Right cardiac atrium (tissue), 5 donors: ENCODE measurements around the gene AADACL3. TPM values are rescaled to one million over a fixed set of nuclear protein-coding genes. Genes with fewer than 3 reads are reported as not detected.
"Not testable (repeated sequence)": the region's sequence is repeated elsewhere in the genome, so short reads cannot be mapped to it uniquely, and the experiment has no call there.

Experiments
- ATAC-seq, 2 donors: fragments of 200-7000 bp; cut with Tn5 transposase; one replicate each; pipeline versions ENCODE4 v1.8.0 to v1.9.1; 2020; ENCODE audit warnings: moderate library complexity in 2 of 2, mild to moderate bottlenecking in 1 of 2
- DNase-seq, 3 donors: peaks; one replicate each; pipeline ENCODE4 v3.0.0-alpha.2; 2020
- H3K27ac ChIP-seq: one replicate; pipeline ENCODE4 v1.5.1; 2013; ENCODE audit warnings: mild to moderate bottlenecking, low read length, control low read depth, moderate library complexity
- H3K27me3 ChIP-seq: one replicate; pipeline ENCODE4 v1.6.1; 2013; ENCODE audit not compliant: control insufficient read depth, insufficient read depth
- H3K4me1 ChIP-seq: one replicate; pipeline ENCODE4 v1.6.1; 2013; ENCODE audit warnings: low read length; ENCODE audit not compliant: control insufficient read depth, insufficient read depth
- H3K4me3 ChIP-seq: one replicate; pipeline ENCODE4 v1.5.1; 2013; ENCODE audit warnings: low read length, control low read depth
- H3K9me3 ChIP-seq: one replicate; pipeline ENCODE4 v1.6.1; 2013; ENCODE audit warnings: low read length; ENCODE audit not compliant: control insufficient read depth
- WGBS: extraction: QIAGEN DNeasy Blood & Tissue Kit; methylation state at CpG from one replicate; pipeline ENCODE4 v1.1.7; 2013; 5-methylcytosine and 5-hydroxymethylcytosine counted together
- intact Hi-C, 4 donors: fragments of 100-400 bp; cut with DNase I; formaldehyde crosslinking; loops; one replicate each; pipeline versions ENCODE4 v1.11.0 to v1.14.0; 2022 to 2023
- polyA plus RNA-seq: library from polyadenylated mRNA; stranded (reverse); fragments of 200-250 nt; gene quantifications from one replicate; pipeline ENCODE4 v1.2.3, GENCODE V29; 2013
- total RNA-seq, 4 donors: library from RNA; stranded (reverse); fragmentation: NEBNext Ultra II Directional; extraction: Animal tissue kit (Norgen Biotek cat#: 25700); gene quantifications; one replicate each; pipeline ENCODE4 v1.2.1, GENCODE V29; 2021
- donor health status: healthy with polysubstance abuse.
- donor health status: DM: no; HTN: yes; CAD: no.
- donor health status: DM: no; HTN: no; CAD: no.
- donor health status: DM: no; HTN: yes; CAD: no; lungs with severe emphysema.
- donor health status: DM: yes; HTN: yes; CAD: no.

AADACL3 gene
- total and polyA plus RNA-seq, 5 donors, result not detected

DNA sequence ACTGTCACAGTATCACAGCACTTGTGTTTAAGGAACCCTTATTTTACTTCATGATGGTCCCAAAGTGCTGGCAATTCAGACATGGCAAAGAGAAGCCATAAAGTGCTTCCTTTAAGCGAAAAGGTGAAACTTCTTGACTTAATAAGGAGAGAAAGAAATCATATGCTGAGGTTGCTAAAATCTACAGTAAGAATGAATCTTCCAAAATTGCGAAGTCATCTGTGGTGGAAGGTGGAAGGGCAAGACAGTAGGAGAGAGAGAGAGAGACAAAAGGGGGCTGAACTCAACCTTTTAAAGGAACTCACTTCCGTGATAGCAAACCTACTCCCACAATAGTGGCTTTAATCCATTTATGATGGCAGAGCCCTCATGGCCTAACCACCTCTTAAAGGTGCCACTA, 19.3 kb upstream of the AADACL3 start:
- no peaks in the 10 kb centered on the region for H3K27me3 ChIP-seq
- H3K4me3 ChIP-seq, result no peak overlapping the region
- H3K9me3 ChIP-seq, result no peaks in the 10 kb centered on the region
- no peak for DNase-seq
- intact Hi-C loops, result no loop called here
- no peaks in the 10 kb centered on the region for H3K4me1 ChIP-seq
- WGBS, result 82% methylated on average over 3 of the region's 3 CpGs
- no peak for ATAC-seq
- H3K27ac ChIP-seq, result no peak overlapping the region

DNA sequence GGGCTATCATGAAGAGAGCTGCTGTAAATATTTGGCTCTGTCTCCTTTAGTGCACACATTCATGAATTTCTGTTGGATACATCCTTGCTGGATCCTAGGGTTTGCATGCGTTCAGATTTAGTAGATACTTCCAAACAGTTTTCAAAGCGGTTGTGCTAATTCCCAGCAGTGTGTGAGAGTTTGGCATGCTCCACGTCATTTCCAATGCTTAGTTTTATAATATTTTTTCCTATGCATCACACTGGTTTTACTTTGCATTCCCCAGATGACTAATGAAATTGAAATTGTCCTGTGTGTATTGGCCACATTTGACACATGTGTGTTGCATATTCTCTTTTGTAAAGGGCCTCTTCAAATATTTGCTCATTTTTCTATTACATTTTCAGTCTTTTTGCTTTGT, 18.5 kb upstream of the AADACL3 start:
- ATAC-seq, result no peak
- intact Hi-C loops, result no loop called here

DNA sequence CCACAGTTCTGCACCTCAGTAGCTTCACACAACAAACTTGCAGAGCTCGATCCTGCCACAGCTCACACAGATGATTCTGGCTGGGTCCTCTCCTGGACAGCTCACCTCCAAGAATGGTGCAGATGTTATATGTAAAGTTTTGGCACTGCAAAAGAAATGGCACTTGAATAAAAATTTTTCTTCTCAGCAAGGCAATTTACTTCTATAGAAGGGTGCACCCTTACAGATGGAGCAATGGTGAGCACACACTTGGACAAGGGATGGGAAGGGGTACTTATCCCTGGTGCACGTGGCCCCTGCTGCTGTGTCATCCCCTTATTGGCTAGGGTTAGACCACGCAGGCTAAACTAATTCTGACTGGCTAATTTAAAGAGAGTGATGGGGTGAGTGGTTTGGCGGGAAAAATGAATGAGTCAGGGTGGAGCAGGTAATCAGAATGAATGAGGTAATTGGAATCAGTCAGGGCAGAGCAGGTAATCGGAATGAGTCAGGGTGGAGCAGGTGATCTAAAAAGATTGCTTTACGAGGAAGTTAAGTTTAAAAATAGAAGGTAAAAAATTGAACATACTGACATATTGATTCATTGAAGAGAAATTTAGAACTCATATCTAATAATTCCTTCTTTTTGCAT, 12.0 kb upstream of the AADACL3 start:
- no peak overlapping the region for H3K27ac ChIP-seq
- no peaks in the 10 kb centered on the region for H3K4me1 ChIP-seq
- intact Hi-C loops, result no loop called here
- 70% methylated on average over 6 of the region's 6 CpGs for WGBS
- H3K27me3 ChIP-seq, result no peaks in the 10 kb centered on the region
- H3K9me3 ChIP-seq, result no peaks in the 10 kb centered on the region
- ATAC-seq (no peak), DNase-seq (no peak)
- no peak overlapping the region for H3K4me3 ChIP-seq

More for the DNA sequence above, 18.5 kb upstream of the AADACL3 start:
- H3K4me3 ChIP-seq, result no peak overlapping the region
- WGBS, result 83% methylated on average over 3 of the region's 3 CpGs
- H3K4me1 ChIP-seq, result no peaks in the 10 kb centered on the region
- no peaks in the 10 kb centered on the region for H3K27me3 ChIP-seq
- no peak for DNase-seq
- H3K27ac ChIP-seq, result no peak overlapping the region
- no peaks in the 10 kb centered on the region for H3K9me3 ChIP-seq

DNA sequence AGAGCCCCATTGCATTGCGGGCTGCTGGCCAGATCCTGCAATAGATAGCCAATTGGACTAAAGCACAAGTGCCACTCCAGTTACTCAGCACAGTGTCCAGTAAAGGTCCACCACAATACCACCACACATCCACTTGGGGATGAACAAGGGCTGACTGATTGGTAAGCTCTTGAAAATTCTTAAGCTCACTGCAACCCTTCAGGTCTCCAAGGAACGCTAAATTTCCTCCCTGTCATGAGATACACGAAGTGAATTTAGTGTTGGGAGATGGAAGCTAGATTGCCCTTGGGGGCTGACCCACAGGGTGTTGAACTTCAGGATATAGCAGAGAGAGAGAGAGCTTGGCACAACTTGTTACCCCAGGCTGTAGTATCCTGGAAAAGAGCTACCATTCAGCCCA, 9.8 kb upstream of the AADACL3 start:
- Histone ChIP-seq H3K4me3 (no peak overlapping the region), H3K27me3 (no peaks in the 10 kb centered on the region), H3K27ac (no peak overlapping the region), H3K9me3 (no peaks in the 10 kb centered on the region), H3K4me1 (no peaks in the 10 kb centered on the region)
- intact Hi-C loops, result no loop called here
- ATAC-seq (no peak), DNase-seq (no peak)
- WGBS, result 75% methylated on average over 3 of the region's 3 CpGs

DNA sequence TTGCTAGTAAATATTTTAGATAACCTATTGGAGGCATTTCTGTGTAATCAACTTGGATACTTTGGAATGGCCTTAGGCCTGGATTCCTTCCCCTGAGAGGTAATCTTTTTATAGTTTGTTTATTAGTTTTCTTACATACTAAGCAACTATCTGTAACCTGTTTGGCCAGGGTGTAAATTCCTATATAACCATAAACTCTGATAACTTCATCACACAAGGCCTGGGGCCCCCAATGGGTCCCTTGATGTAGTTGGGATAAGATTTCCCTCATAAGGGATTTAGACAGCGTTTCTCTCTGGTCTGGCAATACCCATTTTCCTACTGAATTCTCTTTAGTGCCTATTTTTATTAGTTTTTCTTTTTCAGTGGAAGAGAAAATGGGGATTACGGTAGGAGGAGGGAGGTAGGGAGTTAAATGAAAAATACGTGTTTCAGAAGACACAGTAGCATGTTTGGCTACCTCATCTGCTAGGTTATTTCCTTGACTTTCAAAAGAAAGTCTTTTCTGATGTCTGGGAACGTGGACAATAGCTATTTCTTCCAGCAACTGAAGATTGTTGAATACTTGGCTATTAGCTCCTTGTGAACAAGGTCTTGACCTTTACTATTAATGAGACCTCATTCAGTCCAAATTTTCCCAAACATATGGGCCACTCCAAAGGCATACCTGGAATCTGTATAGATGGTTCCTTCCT, 7.4 kb upstream of the AADACL3 start:
- H3K27me3 ChIP-seq, result no peaks in the 10 kb centered on the region
- no peaks in the 10 kb centered on the region for H3K9me3 ChIP-seq
- DNase-seq (no peak), ATAC-seq (no peak)
- whole genome bisulfite sequencing, result 69% methylated on average over 4 of the region's 4 CpGs
- no peaks in the 10 kb centered on the region for H3K4me1 ChIP-seq
- H3K27ac ChIP-seq, result no peak overlapping the region
- intact Hi-C loops, result no loop called here
- H3K4me3 ChIP-seq, result no peak overlapping the region

DNA sequence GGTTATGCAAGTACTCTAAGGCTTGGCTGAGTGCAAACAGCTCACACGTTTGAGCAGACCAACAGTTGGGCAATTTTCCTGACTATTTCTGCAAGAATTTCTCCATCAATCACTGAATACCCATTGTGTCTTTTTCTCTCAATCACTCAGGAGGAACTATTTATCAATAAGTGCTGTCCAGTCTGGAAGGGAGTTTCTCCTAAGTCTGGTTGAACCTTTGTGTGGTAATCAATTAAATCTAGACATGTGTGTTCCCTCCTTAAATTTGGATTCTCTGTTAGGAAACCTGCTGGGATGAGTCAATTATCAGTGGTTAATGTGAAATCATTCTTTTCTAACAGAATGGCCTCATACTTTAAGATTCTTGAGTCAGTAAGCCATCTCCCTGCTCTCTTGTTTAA, 6.8 kb upstream of the AADACL3 start:
- 24% methylated on average over 1 of the region's 1 CpG for WGBS
- DNase-seq (no peak), ATAC-seq (no peak)
- H3K27me3 ChIP-seq, result no peaks in the 10 kb centered on the region
- H3K27ac ChIP-seq, result no peak overlapping the region
- no peaks in the 10 kb centered on the region for H3K4me1 ChIP-seq
- H3K4me3 ChIP-seq, result no peak overlapping the region
- intact Hi-C loops, result no loop called here
- no peaks in the 10 kb centered on the region for H3K9me3 ChIP-seq

DNA sequence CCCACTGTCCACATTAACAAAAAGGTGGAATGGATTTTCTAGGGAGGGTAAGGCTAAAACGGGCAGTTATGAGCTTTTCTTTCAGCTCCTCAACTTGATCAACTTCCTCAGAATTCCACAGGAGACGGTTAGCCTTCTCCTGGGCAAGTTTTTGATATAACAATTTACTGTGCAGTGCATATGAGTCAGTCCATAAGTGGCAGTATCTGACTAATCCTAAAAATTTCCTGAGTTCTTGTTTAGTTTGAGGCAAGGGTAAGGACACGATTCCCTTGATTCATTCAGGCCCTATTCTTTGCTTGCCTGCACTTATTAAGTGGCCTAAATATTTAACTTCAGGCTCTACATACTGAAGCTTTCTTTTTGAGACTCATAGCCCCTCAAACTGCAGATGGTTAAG, 6.2 kb upstream of the AADACL3 start:
- ATAC-seq, result no peak
- Histone ChIP-seq H3K4me3 (no peak overlapping the region), H3K27me3 (no peaks in the 10 kb centered on the region), H3K4me1 (no peaks in the 10 kb centered on the region), H3K27ac (no peak overlapping the region), H3K9me3 (no peaks in the 10 kb centered on the region)
- intact Hi-C loops, result no loop called here
- WGBS, result 69% methylated on average over 3 of the region's 3 CpGs
- no peak for DNase-seq

DNA sequence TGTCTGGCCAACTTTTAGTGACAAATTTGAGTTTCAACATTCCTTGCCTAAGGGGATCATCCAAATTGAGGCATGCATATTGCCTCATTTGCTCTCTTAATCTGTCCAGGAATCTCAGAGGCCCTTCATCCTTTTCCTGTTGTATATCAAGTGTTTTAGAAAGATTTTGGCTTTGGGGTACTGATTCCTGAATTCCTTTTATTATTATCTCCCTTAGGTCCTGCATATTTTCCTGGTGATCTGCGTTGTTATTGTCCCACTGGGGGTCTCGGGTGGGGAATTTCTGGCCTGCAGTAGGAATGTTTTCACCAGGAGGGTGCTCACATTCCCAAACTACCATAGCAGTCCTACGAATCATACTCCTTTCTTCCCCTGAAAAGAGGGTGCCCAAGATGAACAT, 4.4 kb upstream of the AADACL3 start:
- WGBS, result 51% methylated on average over 3 of the region's 3 CpGs
- H3K4me3 ChIP-seq, result no peak overlapping the region
- DNase-seq, result no peak
- intact Hi-C loops, result no loop called here
- H3K4me1 ChIP-seq, result no peaks in the 10 kb centered on the region
- ATAC-seq, result no peak
- H3K27ac ChIP-seq, result no peak overlapping the region
- H3K27me3 ChIP-seq, result no peaks in the 10 kb centered on the region
- no peaks in the 10 kb centered on the region for H3K9me3 ChIP-seq

DNA sequence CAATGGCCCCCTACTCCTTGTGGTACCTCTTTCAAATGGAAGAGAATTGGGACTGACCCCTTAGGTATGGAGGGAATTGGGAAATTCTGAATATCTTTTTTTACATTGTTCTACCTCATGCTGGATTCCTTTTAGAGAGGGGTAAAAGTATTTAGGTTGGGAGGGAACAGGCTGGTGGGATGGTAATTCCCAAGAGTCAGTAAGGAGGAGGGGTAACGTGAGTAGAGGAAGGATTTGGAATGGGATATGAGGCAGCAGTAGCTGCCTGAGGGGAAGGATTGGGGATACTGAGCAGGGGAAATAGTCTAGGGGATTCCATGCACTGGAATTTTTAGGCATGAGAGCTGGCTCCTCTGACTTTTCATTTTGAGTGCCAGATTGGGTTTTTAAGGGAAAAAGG, 3.8 kb upstream of the AADACL3 start:
- no peaks in the 10 kb centered on the region for H3K27me3 ChIP-seq
- 50% methylated on average over 1 of the region's 1 CpG for WGBS

DNA sequence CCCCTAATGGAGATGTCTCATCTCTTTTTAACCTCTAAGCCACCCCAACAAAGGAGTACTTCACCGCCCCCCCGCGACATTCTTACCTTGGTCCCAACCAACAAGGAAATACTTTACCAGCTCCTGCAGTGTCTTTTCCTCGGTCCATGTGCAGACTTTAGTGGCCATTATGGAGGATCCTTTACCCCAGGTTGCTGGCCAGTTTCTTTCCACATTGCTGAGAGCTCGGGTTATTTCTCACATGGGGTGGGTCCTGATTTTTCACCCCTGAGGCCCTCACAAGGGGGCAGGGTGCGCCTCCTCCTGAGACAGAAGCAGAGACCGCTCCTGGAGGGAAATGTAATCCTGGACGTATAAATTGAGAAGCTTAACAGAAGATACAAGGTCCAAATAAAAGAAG, 3.0 kb upstream of the AADACL3 start:
- DNase-seq, result no peak
- Histone ChIP-seq H3K4me3 (no peak overlapping the region), H3K9me3 (no peaks in the 10 kb centered on the region), H3K4me1 (no peaks in the 10 kb centered on the region), H3K27ac (no peak overlapping the region), H3K27me3 (no peaks in the 10 kb centered on the region)
- intact Hi-C loops, result no loop called here
- WGBS, result 84% methylated on average over 8 of the region's 8 CpGs
- ATAC-seq, result no peak

More for the DNA sequence above, 3.8 kb upstream of the AADACL3 start:
- ATAC-seq (no peak), DNase-seq (no peak)
- H3K4me3 ChIP-seq, result no peak overlapping the region
- intact Hi-C loops, result no loop called here
- no peak overlapping the region for H3K27ac ChIP-seq
- no peaks in the 10 kb centered on the region for H3K4me1 ChIP-seq
- H3K9me3 ChIP-seq, result no peaks in the 10 kb centered on the region

DNA sequence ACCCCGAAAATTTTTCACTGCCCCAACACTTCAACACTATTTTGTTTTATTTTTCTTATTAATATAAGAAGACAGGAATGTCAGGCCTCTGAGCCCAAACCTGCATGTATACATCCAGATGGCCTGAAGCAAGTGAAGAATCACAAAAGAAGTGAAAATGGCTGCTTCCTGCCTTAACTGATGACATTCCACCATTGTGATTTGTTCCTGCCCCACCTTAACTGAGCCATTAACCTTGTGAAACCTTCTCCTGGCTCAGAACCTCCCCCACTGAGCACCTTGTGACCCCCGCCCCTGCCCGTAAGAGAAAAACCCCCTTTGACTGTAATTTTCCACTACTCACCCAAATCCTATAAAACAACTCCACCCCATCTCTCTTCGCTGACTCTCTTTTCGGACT, 2.3 kb upstream of the AADACL3 start:
- H3K4me1 ChIP-seq, H3K27ac ChIP-seq, H3K9me3 ChIP-seq, H3K4me3 ChIP-seq, intact Hi-C loops, H3K27me3 ChIP-seq, DNase-seq, ATAC-seq: not testable (repeated sequence)
- WGBS, result 86% methylated on average over 5 of the region's 5 CpGs
